Activated CD4-positive, alpha-beta T cell treated with anti-CD3 and anti-CD28 coated beads, Interleukin-2, amount 50 U/mL, for 1 hour (primary cell): ENCODE data around the gene CAPN15.

ENCODE experiments used
- DNase-seq: peaks from one replicate; pipeline ENCODE4 v3.0.0-alpha.2; 2020

CAPN15 gene

GRCh38 chr16:548586-548985 lies 21.1 kb downstream of the CAPN15 start:
- DNase-seq, result no peak

DNA sequence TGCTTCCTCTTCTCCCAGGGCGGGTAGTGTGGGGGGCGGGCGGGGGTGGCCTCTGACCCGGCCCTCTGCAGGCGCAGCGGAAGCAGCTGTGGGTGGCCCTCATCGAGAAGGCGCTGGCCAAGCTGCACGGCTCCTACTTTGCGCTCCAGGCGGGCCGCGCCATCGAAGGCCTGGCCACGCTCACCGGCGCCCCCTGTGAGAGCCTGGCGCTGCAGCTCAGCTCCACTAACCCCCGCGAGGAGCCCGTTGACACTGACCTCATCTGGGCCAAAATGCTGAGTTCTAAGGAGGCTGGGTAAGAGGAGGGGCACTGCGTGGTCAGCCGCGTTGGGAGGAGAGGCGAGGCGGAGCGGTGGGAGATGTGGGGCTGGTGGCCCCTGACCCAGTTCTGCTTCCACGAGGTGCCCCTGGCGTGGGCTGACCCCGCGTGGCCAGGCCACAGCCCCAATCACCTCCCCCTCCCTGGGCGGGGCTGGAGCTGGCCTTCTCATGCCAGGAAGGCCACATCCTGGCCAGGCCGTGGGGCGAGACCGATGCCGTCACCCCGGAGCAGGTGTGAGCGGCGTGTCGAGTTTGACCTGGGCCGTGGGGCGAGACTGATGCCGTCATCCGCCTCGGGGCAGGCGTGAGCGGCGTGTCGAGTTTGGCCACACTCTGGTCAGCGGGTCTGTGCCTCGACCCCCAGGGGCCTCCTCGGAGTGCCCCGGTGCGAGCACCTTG lies 22.2 kb downstream of the CAPN15 start:
- no peak for DNase-seq

DNA sequence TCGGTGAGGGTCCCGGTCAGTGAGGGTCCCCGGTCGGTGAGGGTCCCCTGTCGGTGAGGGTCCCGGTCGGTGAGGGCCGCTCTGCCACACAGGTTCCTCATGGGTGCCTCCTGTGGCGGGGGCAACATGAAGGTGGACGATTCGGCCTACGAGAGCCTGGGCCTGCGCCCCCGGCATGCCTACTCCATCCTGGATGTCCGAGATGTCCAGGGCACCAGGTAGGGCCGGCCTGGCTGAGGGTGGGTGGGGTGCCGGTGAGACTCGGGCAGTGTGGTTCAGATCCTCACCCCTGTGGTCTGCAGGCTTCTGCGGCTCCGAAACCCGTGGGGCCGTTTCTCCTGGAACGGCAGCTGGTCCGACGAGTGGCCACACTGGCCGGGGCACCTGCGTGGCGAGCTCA lies 23.7 kb downstream of the CAPN15 start:
- DNase-seq, result no peak

- DNase-seq, result no peak
These were observed 24.7 kb downstream of the CAPN15 start for GRCh38 chr16:552171-552570.

DNA sequence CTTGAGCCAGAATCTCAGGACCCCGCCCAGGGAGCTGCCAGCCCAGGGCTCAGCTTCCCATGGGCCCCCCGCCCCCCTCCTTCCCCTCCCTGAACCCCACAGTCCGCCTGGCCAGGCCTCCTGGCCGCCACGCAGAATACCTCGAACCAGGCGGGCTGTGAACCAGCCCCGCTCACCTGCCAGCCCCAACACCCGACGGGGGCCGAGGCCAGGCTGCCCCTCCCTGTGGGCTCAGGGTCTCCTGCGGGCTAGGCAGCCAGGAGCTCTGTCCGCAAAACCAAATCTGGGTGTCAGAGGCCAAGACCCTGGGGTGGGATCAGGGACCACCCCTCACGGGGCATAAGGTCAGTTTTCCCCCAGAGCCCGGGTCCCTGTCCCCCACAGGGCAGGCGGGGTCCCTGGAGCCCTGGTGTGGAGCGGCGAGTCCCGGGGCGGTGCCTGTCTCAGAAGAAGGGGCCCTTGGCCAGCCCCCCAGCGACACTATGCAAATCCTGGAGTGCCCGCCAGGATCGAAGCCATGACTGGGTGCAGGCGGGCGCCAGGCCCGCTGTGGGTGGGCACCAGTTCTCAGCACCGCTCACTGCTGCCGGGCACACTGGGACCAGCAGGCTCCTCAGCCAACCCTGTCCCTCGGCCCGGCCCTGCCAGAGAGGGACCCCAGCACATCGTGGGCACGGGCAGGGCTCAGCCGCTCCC lies 26.2 kb downstream of the CAPN15 start:
- no peak for DNase-seq

GRCh38 chr16:554297-554621 lies 26.7 kb downstream of the CAPN15 start:
- DNase-seq, result no peak

- no peak for DNase-seq
These were observed 27.3 kb downstream of the CAPN15 start for GRCh38 chr16:554640-555365.

- DNase-seq, result no peak
These were observed 28.3 kb downstream of the CAPN15 start for GRCh38 chr16:555528-556473.

- DNase-seq, result no peak
These were observed 29.1 kb downstream of the CAPN15 start for GRCh38 chr16:556474-557173.

- no peak for DNase-seq
These were observed 30.2 kb downstream of the CAPN15 start for GRCh38 chr16:557463-558297.

GRCh38 chr16:558298-559020 lies 30.9 kb downstream of the CAPN15 start:
- no peak for DNase-seq

DNA sequence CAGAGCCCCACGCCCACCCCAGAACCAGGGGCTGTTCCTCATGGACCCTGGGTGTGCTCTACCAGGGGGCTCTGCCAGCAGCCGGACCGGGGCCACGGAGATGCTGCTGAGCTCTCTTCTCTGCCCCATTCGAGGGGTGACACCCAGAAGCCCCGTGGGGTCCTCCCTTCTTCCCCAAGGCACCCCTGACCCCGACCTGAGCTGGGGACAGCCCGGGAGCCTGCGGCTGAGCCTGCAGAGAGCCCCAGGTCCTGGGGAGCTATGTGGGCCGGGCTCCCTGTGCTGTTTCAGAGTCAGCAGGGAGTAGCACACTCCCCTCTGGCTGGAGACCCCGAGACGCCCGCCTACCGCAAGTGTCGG lies 31.5 kb downstream of the CAPN15 start:
- no peak for DNase-seq

- DNase-seq, result no peak
These were observed 32.1 kb downstream of the CAPN15 start for GRCh38 chr16:559411-560203.

- DNase-seq, result no peak
These were observed 32.7 kb downstream of the CAPN15 start, which contains the start of gene PRR35 for GRCh38 chr16:560204-560700. Gene PRR35, plus strand, starts transcription at chr16:560394. Its CDS starts 2,901 bp downstream, at chr16:563295.

GRCh38 chr16:560701-561412 lies 33.3 kb downstream of the CAPN15 start:
- no peak for DNase-seq

GRCh38 chr16:561413-561794 lies 33.9 kb downstream of the CAPN15 start:
- no peak for DNase-seq

DNA sequence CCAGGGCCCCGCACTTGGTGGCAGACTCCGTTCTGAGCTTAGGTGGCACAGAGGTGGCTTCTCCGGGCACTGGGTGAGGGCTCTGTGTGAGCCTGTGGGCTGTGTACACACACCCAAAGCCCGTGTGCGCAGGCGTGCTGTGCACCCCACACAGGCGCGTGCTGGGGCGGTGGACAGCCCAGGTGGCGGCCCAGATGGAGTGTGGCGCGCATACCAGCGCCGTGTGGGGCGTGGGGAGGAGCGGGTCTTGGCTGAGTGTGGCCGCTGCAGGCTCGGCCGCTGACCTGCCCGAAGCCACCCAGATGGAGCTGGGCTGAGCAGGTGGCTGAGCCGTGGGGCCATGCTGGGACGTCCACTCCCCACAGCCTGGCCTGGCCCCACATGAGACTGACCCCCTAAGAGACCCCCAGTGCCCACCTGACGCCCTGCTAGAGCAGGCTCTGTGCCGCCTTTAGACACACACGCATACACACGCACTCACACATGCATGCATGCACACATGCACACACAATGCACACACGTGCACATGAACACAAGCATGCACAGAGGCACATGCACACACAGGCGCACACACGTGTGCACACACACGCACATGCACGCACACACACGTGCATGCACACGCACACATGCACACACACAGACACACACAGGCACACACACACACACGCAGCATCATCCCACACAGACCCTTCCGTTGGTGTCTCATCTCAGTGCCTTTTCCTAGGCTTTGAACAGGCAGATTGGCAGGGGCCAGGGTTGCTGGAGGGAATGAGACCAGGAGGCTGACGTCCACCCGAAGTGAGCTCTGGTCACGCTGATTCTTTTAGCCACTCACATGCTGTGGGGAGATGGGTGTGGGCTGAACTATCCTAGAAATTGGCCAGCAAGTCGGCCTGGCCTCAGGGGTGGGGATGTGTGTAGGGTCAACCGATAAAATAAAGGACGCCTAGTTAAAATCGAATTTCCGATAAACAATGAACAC lies 34.7 kb downstream of the CAPN15 start:
- no peak for DNase-seq
